Fibroblast of skin of left quadriceps (primary cell): Measurements from ENCODE around the gene DHX34.

ENCODE experiments used
- DNase-seq, 2 experiments: peaks; one replicate each; pipeline ENCODE4 v3.0.0-alpha.2; 2013; ENCODE audit warnings: low read depth in 2 of 2

Gene DHX34

GRCh38 chr19:47417107-47417745 is 68.1 kb downstream of the DHX34 start:
- no peak for DNase-seq

GRCh38 chr19:47417746-47418691 is 68.9 kb downstream of the DHX34 start:
- no peak for DNase-seq

- DNase-seq, result no peak
Observed at GRCh38 chr19:47418692-47419029, 69.5 kb downstream of the DHX34 start.

- no peak for DNase-seq
Observed at GRCh38 chr19:47419030-47419783, 70.1 kb downstream of the DHX34 start, which contains the start of gene MEIS3. Gene MEIS3 (minus strand): TSS chr19:47419527. CDS start chr19:47419081, 446 bp downstream.

GRCh38 chr19:47419789-47420188 is 70.7 kb downstream of the DHX34 start:
- no peak for DNase-seq

GRCh38 chr19:47421244-47421786 is 72.2 kb downstream of the DHX34 start:
- no peak for DNase-seq

GRCh38 chr19:47421844-47422395 is 72.8 kb downstream of the DHX34 start:
- DNase-seq, result no peak

GRCh38 chr19:47422417-47423163 is 73.5 kb downstream of the DHX34 start:
- no peak for DNase-seq

- DNase-seq, result no peak
Observed at GRCh38 chr19:47423203-47423882, 74.2 kb downstream of the DHX34 start.

GRCh38 chr19:47427241-47428176 is 78.4 kb downstream of the DHX34 start:
- no peak for DNase-seq

GRCh38 chr19:47428177-47428894 is 79.2 kb downstream of the DHX34 start:
- peak; percentile 99 for DNase-seq

GRCh38 chr19:47429140-47429793 is 80.2 kb downstream of the DHX34 start:
- DNase-seq, result no peak

GRCh38 chr19:47430041-47430802 is 81.1 kb downstream of the DHX34 start:
- no peak for DNase-seq

GRCh38 chr19:47432091-47432490 is 83.0 kb downstream of the DHX34 start:
- no peak for DNase-seq
